GDM1 (cell line): ENCODE data around the gene NDUFC2.
"Not testable (repeated sequence)": the region's sequence is repeated elsewhere in the genome, so short reads cannot be mapped to it uniquely, and the experiment has no call there.

Source experiments
- DNase-seq: peaks from one replicate; lab custom pipeline; 2025; lab: John Stamatoyannopoulos, UW

NDUFC2 gene

DNA sequence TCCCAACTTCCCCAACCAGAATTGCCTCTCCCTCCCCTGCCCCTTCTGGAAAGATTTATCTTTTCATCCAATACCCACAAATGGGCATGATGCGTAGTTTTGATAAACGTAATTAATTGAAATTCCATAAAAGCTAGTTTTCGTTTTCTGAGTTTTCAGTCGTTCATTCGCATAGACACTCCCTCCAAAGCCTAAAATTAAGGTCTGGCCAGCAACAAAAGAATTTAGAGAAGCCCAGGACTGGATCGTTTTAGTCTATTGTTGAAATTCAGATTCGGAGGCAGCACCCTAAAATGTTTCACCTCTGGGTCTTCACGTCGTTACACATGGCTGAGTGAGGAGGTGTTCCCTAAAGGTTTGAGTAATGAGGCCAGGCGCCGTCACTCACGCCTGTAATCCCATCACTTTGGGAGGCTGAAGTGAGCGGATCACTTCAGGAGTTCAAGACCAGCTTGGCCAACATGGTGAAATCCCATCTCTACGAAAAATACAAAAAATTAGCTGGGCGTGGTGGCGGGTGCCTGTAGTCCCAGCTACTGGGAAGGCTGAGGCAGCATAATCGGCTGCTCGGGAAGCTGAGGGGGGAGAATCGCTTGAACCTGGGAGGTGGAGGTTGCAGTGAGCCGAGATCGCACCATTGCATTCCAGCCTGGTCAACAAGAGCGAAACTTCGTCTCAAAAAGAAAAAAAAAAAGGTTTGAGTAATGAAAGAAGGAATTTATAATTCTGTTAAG is 589 bp upstream of the NDUFC2 start:
- DNase-seq = no peak

DNA sequence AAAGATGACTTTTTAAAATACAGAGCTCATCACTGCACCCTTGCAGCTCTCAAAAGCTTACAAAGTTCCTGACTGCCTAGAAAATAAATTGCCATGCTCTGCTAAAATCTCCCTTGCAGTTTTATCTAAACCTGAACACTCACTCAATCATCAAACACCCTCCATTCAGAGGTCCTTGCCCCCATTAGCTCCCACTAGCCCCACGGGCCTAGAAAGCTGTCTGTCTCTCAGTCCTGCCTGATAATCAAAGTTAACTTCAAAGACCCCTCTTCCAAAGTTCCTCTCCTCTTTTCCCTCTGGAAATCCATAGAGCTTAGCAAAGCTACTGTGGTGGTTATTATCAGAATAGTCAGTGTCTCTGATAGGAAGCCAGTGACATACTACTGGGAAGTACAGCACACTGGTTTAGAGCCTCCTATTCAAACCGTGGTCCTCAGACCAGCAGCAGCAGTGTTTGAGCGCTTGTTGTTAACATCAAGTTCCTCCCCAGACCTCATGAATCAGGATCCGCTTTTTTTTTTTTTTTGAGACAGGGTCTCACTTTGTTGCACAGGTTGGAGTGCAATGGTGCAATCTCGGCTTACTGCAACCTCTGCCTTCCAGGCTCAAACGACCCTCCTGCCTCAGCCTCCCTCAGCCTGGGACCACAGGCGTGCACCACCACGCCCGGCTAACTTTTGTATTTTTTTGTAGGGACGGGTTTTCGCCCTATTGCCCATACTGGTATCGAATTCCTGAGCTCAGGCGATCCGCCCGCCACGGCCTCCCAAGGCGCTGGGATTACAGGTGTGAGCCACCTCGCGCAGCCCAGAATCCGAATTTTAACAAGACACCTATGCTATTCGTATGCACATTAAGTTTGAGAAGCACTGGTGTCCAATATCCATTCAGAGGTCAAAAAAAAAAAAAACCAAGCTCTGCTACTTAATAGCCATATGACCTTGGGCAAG is 1.2 kb downstream of the NDUFC2 start:
- DNase-seq = no peak

DNA sequence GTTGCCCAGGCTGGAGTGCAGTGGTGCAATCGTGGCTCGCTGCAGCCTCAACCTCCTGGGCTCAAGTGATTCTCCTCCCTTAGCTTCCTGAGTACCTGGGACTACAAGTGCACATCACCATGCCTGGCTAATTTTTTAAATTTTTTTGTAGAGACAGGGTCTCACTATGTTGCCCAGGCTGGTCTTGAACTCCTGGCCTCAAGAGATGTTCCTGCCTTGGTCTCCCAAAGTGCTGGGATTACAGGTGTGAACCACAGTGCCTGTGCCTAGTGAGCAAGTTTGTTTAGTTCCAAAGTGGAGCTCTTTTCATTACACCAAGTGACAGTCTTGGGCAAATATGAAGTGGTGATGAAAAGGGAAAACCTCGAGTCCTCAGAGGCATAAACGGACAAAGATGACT is 2.1 kb downstream of the NDUFC2 start:
- DNase-seq = not testable (repeated sequence)

DNA sequence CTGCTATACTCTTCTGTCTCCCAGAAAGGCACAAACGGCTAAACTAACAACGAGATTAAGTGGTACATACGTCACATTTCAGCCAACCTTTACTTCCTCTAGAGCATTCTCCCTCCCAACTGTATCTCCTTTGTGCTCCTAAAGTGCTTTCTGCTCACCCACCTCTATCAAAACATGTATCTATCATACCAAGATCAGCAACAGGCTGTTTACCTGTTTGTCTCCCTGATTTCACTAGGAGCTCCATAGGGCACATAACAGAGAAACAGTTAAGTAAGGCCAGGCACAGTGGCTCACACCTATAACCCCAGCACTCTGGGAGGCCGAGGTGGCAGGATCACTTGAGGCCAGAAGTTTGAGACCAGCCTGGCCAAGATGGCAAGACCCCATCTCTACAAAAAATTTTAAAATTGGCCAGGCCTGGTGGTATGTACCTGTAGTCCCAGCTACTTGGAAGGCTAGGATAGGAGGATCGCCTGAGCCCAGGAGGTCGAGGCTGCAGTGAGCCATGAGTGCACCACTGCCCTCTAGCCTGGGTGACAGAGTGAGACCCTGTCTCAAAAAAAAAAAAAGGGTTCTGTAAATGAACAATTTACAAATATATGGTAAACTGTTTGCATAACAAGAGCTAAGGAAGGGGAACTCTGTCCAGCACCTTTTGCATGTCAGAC is 2.8 kb downstream of the NDUFC2 start:
- DNase-seq = no peak

DNA sequence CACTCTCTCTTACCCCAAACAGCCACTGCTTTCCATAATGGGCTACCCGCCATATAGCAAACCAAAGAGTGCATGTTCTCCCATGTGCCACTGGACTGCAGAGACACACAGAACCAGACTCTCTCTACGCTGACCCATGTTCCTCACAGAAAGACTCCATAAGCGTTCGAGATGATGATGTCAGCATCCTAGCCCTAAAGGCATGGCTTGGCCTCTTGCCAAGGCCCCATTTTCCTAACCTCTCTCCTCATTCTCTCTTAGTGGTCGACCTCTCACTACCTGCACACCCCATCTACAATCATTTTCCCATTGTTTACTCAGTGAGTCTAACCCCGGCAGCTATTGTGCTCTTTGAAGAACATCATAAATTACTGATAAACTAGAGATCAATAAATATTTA is 4.9 kb downstream of the NDUFC2 start:
- no peak for DNase-seq

GRCh38 chr11:78072455-78072854 is 7.2 kb downstream of the NDUFC2 start:
- no peak for DNase-seq

DNA sequence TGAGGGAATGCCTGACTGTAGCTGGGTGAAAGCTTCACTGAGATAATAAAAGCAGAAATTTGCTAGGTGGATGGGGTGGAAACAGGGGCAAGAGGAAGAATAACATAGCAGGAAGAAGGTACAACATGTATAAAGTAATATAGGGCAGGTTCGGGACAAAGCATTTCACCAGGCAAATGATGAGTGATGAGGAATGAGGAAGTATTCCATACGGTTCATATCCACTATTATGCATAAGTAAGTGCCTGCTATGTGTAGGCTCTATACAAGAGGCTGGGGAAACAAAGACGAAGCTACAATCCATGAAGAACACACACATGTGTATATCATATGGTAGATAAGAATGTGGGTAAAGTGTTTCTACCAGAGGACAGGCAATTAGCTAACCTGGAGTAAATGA is 7.9 kb downstream of the NDUFC2 start:
- DNase-seq = no peak

DNA sequence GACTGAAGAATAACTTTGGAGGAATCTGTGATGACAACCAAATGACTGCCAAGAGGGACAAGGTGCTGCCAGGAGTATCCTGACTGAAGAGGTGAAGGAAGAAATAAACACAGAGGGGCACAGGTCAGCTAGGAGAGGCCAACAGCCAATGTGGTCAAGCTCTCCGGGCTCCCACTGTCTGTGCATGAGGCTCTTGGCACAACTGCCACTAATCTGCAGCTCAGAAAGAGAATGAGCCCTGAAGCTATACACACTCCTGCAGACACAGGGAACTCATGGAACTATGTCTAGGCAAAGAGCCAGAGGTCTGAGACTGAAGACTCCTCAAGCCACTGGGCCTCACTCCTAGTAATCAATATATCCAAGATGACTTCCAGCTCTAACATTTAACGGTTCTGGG is 9.0 kb downstream of the NDUFC2 start:
- DNase-seq = no peak

DNA sequence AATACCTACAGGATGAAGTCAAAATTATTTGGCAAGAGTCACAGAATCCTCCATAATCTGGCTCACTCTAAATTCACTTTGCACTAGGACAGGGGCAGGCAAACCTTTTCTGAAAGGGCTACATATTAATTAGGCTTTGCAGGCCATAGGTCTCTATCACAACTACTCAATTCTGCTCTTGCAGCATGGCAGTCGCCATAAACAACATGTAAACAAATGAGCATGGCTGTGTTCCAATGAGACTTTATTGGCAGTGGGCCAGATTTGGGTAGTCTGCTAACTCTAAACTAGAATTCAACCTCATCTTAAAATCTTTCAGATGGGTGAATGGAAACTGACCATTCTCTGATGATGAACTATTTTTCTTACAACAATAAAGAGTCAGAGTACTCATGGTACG is 10.2 kb downstream of the NDUFC2 start:
- no peak for DNase-seq

DNA sequence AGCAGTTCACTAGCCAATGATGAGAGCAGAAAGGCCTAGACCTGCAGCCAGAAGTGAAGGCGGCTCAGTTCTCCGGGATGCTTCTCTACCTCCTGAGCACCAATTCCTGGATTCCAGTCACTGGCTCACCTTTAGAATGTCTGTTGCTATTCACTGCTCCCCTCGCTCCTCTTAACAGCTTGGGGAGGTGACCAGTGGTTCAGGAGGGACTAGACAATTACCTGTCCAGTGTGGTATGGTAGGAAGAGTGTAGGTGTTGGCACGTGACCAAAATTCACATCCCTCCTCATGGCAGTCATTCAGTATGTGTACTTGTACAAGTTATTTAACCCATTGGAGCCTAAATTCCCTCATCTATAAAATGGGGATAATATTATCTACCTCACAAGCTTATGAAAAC is 12.0 kb downstream of the NDUFC2 start:
- no peak for DNase-seq

DNA sequence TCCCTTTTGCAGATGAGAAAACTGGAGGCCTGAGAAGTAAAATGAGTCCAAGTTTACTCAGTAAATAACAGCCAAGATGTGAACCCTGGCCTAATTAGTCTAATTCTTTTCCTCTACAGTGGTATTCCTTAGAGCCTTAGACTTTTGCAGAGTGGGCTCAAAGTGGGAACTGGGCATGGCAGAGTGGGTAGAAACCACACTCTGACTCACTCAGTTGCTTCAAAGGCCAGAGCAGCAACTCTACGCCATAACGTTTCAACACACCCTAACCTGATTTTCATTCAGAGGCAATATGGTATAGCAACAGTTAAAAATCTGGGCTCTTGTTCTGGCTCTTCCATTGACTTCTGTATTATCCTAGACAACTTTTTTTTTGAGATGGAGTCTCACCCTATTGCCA is 13.2 kb downstream of the NDUFC2 start:
- DNase-seq = no peak

DNA sequence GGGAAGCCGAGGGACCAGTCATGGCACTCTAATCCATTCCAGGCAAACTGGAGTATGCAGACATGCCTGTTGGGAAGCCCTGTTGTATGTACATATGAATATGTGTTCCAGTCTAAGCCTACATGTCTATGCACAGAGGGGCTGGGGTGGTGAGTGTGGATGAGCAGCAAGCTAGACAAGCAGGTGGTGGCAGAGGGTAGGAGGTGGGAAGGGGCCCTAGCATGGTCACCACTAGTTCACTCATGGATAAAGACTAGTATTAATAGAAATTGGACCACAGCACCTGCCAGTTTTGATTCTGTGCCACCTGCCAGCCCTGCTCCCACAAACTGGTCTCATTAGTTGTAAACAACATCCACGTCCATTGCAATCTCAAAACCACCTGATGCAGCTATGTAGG is 14.5 kb downstream of the NDUFC2 start:
- DNase-seq = no peak

GRCh38 chr11:78063440-78064181 is 16.1 kb downstream of the NDUFC2 start, which contains the start of gene THRSP:
TSS of gene THRSP (plus strand) at chr11:78063861. CDS start at chr11:78063882, 21 bp downstream.
- no peak for DNase-seq

DNA sequence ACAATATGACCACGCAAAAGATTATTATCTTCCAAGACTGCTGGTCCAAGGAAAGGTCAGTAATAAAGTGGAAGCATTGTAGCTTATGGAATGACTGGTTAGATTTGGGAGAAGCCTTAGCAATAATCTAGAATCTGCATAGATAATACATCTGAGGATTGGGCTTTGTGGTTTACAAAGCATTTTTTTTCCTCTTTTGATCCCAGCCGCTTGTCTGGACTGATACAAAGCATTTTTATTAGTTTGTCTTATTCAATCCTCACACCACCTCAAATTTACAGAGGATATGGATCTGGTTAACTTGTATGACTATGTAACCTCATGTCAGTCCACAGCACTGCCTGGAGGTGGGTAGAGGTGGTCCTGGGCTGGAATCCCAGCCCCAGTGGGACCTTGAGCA is 17.0 kb downstream of the NDUFC2 start:
- DNase-seq = no peak

DNA sequence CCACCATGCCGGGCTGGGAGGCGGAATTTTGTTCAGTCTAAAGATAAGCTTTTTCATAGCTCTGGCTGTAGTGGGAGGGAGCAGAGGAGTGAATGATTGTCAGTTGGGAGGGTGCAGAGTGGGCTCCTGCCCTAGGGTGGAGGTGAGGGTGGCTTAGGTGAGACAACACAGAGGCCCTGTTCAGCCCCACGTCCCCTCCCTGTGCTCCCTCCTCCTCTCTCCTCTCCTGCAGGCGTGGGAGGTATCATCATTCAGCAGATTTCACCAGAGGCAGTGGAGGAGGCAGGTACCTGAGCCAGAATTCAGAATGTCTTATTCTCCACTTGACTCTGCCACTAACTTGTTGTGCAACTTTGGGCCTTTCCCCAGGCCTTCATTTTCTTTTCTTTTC is 17.7 kb downstream of the NDUFC2 start:
- DNase-seq = no peak

DNA sequence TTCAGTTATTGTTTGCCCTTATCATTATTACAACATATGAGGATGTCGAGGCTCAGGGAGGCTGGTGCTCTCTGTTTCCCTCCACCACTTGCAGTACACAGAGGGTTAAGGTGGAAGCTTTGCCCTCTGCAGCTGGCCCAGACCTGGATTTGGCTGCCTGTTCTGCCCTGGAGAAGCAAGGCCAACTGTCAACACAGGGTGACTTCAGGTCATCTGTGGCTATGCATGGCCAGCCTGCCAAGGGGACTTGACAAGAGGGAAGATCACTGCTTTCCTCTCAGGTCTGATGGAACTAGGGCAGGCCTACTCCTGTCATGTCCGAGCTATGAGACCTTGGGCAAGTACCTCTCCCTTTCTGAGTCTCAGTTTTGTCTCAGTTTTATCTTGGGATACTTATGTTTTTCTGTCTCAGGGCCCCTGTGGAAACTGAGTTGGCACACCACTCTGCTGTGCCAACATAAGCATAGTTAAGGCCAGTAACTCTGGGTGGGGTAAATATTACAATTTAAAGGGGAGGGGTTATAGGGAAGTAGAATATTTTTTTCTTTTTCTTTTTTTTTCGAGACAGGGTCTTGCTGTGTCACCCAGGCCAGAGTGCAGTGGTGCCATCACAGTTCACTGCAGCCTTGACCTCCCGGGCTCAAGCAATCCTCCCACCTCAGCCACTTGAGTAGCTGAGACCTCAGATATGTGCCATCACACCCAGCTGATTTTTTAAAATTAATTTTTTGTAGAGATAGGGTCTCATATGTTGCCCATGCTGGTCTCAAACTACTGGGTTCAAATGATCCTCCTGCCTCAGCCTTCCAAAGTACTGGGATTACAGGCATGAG is 18.4 kb downstream of the NDUFC2 start:
- DNase-seq = no peak

DNA sequence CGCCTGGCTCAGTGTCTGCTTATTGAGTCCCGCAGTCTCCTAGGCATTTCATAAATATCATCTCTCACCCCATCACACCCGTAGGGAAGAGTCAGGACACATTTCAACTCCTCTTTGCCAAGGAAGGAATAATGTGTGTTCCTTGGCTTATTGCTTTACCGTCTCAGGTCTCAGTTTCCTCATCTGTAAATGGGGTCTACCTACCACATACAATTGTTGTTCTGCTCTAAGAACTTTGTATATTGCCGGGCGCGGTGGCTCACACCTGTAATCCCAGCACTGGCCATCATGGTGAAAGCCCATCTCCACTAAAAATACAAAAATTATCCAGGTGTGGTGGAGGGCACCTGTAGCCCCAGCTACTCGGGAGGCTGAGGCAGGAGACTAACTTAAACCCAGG is 19.1 kb downstream of the NDUFC2 start:
- no peak for DNase-seq

DNA sequence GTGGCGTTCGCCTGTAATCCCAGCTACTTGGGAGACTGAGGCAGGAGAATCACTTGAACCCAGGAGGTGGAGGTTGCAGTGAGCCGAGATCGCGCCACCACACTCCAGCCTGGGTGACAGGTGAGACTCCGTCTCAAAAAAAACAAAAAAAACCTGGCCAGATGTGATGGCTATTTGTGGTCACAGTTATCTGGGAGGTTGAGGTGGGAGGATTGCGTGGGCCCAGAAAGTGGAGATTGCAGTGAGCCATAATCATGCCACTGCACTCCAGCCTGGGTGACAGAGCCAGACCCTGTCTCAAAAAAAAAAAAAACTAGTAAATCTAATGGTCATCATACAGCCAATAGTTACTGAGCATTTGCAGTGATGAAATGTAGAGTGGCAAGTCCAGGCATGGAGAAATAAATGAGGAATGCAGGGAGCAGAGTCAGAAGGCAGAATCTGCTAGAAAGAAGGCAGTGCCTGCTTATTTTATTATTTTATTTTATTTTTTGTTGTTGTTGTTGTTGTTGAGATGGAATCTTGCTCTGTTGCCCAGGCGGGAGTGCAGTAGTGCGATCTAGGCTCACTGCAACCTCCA is 19.8 kb downstream of the NDUFC2 start:
- not testable (repeated sequence) for DNase-seq

DNA sequence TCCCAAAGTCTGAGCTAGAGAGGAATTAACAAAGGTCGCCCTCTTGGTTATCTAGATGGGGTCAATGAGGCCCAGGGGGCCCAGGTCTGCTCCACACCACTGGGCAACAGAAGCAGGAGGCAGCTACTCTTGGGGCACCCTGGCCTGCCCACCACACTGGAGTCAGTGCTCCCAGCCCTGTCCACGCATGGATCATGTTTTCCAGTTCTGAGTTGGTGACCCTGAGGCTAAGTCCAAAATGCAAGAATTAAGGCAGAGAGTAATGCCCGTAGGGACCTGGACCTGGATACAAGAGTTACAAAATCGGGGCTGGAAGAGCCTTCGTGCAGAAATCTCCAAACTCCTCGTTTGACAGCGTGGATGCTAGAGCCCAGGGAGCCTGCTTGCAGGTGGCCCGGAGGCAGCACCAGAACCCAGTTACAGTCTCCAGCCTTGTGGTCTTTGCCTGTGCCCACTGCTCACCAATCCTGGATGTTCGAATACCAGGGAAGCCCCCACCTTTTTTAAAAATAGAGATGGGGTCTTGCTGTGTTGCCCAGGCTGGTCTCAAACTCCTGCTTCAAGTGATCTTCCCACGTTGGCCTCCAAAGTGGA is 22.1 kb downstream of the NDUFC2 start:
- DNase-seq = no peak

DNA sequence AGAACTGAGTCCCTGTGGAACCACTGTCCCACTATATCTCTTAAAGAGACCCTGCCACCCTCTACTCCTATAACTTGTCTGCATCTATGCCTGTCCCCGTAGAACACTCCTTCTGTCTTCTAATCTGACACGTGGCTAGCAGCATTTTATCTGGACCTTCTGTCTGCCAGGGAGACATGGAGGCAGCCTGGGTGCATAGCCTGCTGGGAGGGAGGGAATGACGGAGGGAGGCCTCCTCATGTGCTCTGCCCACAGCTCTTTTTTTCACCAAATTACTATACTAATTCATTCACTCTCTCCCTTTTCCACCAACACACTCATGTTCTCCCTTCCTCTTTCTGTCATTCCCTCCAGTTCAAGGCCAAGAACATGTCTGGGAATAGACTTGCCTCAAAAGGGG is 23.6 kb downstream of the NDUFC2 start:
- DNase-seq = no peak
